GM12878 (cell line): Measurements from ENCODE around the gene COX17. TPM values are rescaled to one million over a fixed set of nuclear protein-coding genes. Genes with fewer than 3 reads are reported as not detected.

Experiments
- BCL11A ChIP-seq: IDR thresholded peaks from 2 replicates; pipeline ENCODE4 v1.6.1; 2011; ENCODE audit warnings: low read depth, low read length
- EGR1 ChIP-seq, 2 experiments: IDR thresholded peaks; 1 replicate in 1 of 2; 2 replicates in 1 of 2; pipeline ENCODE4 v1.6.1; 2011 to 2012; ENCODE audit warnings: low read depth in 2 of 2, low read length in 2 of 2, borderline replicate concordance in 1 of 2, mild to moderate bottlenecking in 1 of 2, moderate library complexity in 1 of 2
- JUND ChIP-seq: IDR thresholded peaks from 2 replicates; pipeline ENCODE4 v1.6.1; 2012; ENCODE audit warnings: low read depth, mild to moderate bottlenecking, low read length, improper control_type of control experiment, moderate library complexity
- LARP7 ChIP-seq: fragments of 450-650 bp; IDR thresholded peaks from 2 replicates; pipeline ENCODE4 v1.6.1; 2017; ENCODE audit warnings: mild to moderate bottlenecking
- MEF2A ChIP-seq: IDR thresholded peaks from 2 replicates; pipeline ENCODE4 v1.6.1; 2011; ENCODE audit warnings: low read depth, mild to moderate bottlenecking, low read length, moderate library complexity; ENCODE audit not compliant: insufficient read depth
- NFYA ChIP-seq: IDR thresholded peaks from 2 replicates; pipeline ENCODE4 v1.6.1; 2011; ENCODE audit warnings: low read depth, mild to moderate bottlenecking, low read length, improper control_type of control experiment, borderline replicate concordance
- PAX5 ChIP-seq: IDR thresholded peaks from 2 replicates; pipeline ENCODE4 v1.6.1; 2011; ENCODE audit warnings: low read depth, low read length, borderline replicate concordance
- PAX8 ChIP-seq: fragments of 450-650 bp; IDR thresholded peaks from 2 replicates; pipeline ENCODE4 v1.6.1; 2017; ENCODE audit warnings: mild to moderate bottlenecking, moderate library complexity
- RAD21 ChIP-seq: IDR thresholded peaks from 2 replicates; pipeline ENCODE4 v1.6.1; 2011; ENCODE audit warnings: mild to moderate bottlenecking, low read depth, low read length, moderate library complexity; ENCODE audit not compliant: insufficient read depth
- RCOR1 ChIP-seq: conservative IDR thresholded peaks from 2 replicates; pipeline ENCODE4 v1.6.1; 2012; ENCODE audit warnings: low read depth, low read length, improper control_type of control experiment
- SMAD1 ChIP-seq: fragments of 450-650 bp; IDR thresholded peaks from 2 replicates; pipeline ENCODE4 v1.6.1; 2018; ENCODE audit warnings: mild to moderate bottlenecking, low read depth; ENCODE audit not compliant: partially characterized antibody
- SREBF1 ChIP-seq: IDR thresholded peaks from 2 replicates; pipeline ENCODE4 v1.6.1; 2012; ENCODE audit warnings: mild to moderate bottlenecking, low read length
- STAT3 ChIP-seq: IDR thresholded peaks from 2 replicates; pipeline ENCODE4 v1.6.1; 2011; ENCODE audit warnings: low read depth, low read length, improper control_type of control experiment
- ZNF384 ChIP-seq: IDR thresholded peaks from 2 replicates; pipeline ENCODE4 v1.6.1; 2012; ENCODE audit warnings: low read depth, mild to moderate bottlenecking, low read length, improper control_type of control experiment, borderline replicate concordance
- polyA plus RNA-seq, 11 experiments: library from polyadenylated mRNA; depleted of rRNA in 4 of 11; unstranded in 6 of 11; stranded (reverse) in 5 of 11; fragments of >200 nt; fragmentation: Nextera tagmentation in 4 of 11; fragmentation: Illumina TruSeq in 1 of 11; extraction: Ambion mirVana in 4 of 11; extraction: Trizol in 1 of 11; gene quantifications; 1 replicate in 1 of 11; 2 replicates in 10 of 11; pipeline versions ENCODE4 v1.2.1 to v1.2.3, GENCODE V29; 2011 to 2016; ENCODE audit warnings: inconsistent platforms in 2 of 11, missing spikeins in 2 of 11, low read depth in 1 of 11
- total RNA-seq, 4 experiments: library from RNA; depleted of rRNA in 3 of 4; stranded (reverse); fragments of >200 nt in 3 of 4; fragmentation: Illumina TruSeq in 1 of 4; extraction: Trizol in 1 of 4; gene quantifications; 2 replicates each; pipeline versions ENCODE4 v1.2.1 to v1.2.3, GENCODE V29; 2013 to 2021
- TF ChIP-seq, protein P1 (sequence below): fragments of 450-650 bp; formaldehyde crosslinking; IDR thresholded peaks from 2 replicates; pipeline ENCODE4 v1.4.0; 2020; ENCODE audit warnings: mild to moderate bottlenecking, moderate library complexity
- TF ChIP-seq, protein P2 (sequence below): IDR thresholded peaks from 2 replicates; pipeline ENCODE4 v1.6.1; 2011; ENCODE audit warnings: low read depth, low read length, improper control_type of control experiment, borderline replicate concordance
- TF ChIP-seq, protein P3 (sequence below): IDR thresholded peaks from 2 replicates; pipeline ENCODE4 v1.6.1; 2011; ENCODE audit warnings: borderline replicate concordance, low read depth, mild to moderate bottlenecking, moderate library complexity, low read length; ENCODE audit not compliant: insufficient read depth, poor library complexity, severe bottlenecking
- TF ChIP-seq, protein P4 (sequence below): fragments of 450-650 bp; IDR thresholded peaks from 2 replicates; pipeline ENCODE4 v1.6.1; 2017; ENCODE audit warnings: mild to moderate bottlenecking, low read depth, inconsistent platforms; ENCODE audit not compliant: poor library complexity, severe bottlenecking
- TF ChIP-seq, protein P5 (sequence below): IDR thresholded peaks from 2 replicates; pipeline ENCODE4 v1.6.1; 2012; ENCODE audit warnings: low read length, inconsistent platforms
- TF ChIP-seq, protein P6 (sequence below): fragments of 450-650 bp; IDR thresholded peaks from 2 replicates; pipeline ENCODE4 v1.6.1; 2014; ENCODE audit warnings: mild to moderate bottlenecking

The COX17 gene
- total and polyA plus RNA-seq, 10 of the 15 experiments (the other 5 are each of a cell fraction or from before 2014, with no cell fraction given) = 111 to 717 (median 243) TPM

DNA sequence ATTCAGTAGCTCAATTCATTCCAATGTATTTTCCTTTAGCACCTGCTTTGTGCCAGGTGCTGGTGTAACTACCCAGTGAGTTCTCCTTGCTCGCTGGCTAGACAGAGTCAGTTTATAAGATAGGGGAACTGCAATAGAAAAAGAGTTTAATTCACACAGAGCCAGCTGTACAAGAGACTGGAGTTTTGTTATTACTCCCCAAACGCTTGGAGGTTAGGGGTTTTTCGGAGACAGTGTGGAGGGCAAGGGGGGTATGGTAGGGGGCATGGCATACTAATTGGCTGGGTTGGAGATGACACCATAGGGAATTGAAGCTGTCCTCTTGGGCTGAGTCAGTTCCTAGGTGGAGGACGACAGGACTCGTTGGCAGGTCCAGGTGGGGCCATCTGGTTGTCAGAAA lies 20.2 kb upstream of the COX17 start (continued):
- TF ChIP-seq, protein P1, sequence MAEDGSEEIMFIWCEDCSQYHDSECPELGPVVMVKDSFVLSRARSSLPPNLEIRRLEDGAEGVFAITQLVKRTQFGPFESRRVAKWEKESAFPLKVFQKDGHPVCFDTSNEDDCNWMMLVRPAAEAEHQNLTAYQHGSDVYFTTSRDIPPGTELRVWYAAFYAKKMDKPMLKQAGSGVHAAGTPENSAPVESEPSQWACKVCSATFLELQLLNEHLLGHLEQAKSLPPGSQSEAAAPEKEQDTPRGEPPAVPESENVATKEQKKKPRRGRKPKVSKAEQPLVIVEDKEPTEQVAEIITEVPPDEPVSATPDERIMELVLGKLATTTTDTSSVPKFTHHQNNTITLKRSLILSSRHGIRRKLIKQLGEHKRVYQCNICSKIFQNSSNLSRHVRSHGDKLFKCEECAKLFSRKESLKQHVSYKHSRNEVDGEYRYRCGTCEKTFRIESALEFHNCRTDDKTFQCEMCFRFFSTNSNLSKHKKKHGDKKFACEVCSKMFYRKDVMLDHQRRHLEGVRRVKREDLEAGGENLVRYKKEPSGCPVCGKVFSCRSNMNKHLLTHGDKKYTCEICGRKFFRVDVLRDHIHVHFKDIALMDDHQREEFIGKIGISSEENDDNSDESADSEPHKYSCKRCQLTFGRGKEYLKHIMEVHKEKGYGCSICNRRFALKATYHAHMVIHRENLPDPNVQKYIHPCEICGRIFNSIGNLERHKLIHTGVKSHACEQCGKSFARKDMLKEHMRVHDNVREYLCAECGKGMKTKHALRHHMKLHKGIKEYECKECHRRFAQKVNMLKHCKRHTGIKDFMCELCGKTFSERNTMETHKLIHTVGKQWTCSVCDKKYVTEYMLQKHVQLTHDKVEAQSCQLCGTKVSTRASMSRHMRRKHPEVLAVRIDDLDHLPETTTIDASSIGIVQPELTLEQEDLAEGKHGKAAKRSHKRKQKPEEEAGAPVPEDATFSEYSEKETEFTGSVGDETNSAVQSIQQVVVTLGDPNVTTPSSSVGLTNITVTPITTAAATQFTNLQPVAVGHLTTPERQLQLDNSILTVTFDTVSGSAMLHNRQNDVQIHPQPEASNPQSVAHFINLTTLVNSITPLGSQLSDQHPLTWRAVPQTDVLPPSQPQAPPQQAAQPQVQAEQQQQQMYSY (CRISPR knock-in tag) = no peak
- TF ChIP-seq RCOR1 = no peak
- TF ChIP-seq SMAD1 = no peak
- no peak for TF ChIP-seq EGR1 (IDR thresholded peaks at IDR 0.05; ENCODE audit: borderline replicate concordance in 1 of 2, low read depth in 2 of 2, low read length in 2 of 2)
- TF ChIP-seq, protein P2, sequence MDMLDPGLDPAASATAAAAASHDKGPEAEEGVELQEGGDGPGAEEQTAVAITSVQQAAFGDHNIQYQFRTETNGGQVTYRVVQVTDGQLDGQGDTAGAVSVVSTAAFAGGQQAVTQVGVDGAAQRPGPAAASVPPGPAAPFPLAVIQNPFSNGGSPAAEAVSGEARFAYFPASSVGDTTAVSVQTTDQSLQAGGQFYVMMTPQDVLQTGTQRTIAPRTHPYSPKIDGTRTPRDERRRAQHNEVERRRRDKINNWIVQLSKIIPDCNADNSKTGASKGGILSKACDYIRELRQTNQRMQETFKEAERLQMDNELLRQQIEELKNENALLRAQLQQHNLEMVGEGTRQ = no peak
- TF ChIP-seq, protein P3, sequence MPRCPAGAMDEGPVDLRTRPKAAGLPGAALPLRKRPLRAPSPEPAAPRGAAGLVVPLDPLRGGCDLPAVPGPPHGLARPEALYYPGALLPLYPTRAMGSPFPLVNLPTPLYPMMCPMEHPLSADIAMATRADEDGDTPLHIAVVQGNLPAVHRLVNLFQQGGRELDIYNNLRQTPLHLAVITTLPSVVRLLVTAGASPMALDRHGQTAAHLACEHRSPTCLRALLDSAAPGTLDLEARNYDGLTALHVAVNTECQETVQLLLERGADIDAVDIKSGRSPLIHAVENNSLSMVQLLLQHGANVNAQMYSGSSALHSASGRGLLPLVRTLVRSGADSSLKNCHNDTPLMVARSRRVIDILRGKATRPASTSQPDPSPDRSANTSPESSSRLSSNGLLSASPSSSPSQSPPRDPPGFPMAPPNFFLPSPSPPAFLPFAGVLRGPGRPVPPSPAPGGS = peak; percentile 85
- TF ChIP-seq MEF2A = 0 out of 2 replicates have a peak, but pooled peaks have one; percentile 10
- no peak for TF ChIP-seq STAT3
- TF ChIP-seq NFYA = no peak
- no peak for TF ChIP-seq ZNF384
- peak; percentile 90 for TF ChIP-seq BCL11A
- TF ChIP-seq RAD21 = no peak
- TF ChIP-seq, protein P4, sequence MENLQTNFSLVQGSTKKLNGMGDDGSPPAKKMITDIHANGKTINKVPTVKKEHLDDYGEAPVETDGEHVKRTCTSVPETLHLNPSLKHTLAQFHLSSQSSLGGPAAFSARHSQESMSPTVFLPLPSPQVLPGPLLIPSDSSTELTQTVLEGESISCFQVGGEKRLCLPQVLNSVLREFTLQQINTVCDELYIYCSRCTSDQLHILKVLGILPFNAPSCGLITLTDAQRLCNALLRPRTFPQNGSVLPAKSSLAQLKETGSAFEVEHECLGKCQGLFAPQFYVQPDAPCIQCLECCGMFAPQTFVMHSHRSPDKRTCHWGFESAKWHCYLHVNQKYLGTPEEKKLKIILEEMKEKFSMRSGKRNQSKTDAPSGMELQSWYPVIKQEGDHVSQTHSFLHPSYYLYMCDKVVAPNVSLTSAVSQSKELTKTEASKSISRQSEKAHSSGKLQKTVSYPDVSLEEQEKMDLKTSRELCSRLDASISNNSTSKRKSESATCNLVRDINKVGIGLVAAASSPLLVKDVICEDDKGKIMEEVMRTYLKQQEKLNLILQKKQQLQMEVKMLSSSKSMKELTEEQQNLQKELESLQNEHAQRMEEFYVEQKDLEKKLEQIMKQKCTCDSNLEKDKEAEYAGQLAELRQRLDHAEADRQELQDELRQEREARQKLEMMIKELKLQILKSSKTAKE = peak; percentile 44
- TF ChIP-seq LARP7 = no peak
- no peak for TF ChIP-seq JUND
- TF ChIP-seq PAX8 = no peak
- TF ChIP-seq SREBF1 = no peak
- TF ChIP-seq, protein P5, sequence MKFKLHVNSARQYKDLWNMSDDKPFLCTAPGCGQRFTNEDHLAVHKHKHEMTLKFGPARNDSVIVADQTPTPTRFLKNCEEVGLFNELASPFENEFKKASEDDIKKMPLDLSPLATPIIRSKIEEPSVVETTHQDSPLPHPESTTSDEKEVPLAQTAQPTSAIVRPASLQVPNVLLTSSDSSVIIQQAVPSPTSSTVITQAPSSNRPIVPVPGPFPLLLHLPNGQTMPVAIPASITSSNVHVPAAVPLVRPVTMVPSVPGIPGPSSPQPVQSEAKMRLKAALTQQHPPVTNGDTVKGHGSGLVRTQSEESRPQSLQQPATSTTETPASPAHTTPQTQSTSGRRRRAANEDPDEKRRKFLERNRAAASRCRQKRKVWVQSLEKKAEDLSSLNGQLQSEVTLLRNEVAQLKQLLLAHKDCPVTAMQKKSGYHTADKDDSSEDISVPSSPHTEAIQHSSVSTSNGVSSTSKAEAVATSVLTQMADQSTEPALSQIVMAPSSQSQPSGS = peak; percentile 81
- peak; percentile 56; the same call in 1 of the 2 replicates for TF ChIP-seq PAX5
- TF ChIP-seq, protein P6, sequence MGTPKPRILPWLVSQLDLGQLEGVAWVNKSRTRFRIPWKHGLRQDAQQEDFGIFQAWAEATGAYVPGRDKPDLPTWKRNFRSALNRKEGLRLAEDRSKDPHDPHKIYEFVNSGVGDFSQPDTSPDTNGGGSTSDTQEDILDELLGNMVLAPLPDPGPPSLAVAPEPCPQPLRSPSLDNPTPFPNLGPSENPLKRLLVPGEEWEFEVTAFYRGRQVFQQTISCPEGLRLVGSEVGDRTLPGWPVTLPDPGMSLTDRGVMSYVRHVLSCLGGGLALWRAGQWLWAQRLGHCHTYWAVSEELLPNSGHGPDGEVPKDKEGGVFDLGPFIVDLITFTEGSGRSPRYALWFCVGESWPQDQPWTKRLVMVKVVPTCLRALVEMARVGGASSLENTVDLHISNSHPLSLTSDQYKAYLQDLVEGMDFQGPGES = no peak
